Measurements from ENCODE around the gene P2RY12.

Gene P2RY12

DNA sequence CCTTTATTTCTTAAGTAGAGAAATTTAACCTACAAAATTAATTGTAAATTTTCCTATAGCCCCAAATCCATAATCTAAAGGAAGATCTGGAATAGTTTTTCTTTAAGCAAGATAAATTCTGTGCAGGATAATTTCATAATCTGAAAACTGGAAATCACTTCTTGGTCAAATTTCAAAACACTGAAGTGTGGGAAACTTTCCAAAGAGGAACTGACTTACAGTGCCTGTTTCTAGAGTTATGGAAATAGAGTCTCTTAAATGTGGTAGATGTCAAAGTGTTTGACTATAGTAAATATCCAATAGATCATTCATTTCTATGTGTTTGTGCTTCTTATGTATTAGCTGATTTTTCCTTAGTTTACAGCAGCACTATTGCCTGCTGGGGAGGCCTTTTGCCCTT is 53.7 kb downstream of the P2RY12 start:
- no peak for DNase-seq

DNA sequence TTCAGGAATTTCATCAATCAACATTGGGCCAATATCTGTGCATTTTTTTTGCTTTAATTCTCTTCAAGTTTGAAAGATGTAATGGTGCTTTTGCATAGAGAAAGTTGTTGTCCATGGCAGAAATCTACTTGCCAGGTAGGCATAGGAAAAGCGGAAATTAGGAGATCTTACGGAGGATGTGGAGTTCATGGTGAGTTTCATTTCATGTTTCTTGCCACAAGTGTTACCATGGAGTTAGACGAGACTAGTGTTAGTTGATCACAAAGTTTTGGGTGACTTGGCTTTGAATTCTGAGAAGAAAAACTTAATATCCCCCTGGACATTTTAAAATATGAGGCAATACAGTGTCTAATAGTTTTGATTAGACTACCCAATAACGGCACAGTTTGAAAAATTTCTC is 54.2 kb downstream of the P2RY12 start:
- DNase-seq, result no peak

DNA sequence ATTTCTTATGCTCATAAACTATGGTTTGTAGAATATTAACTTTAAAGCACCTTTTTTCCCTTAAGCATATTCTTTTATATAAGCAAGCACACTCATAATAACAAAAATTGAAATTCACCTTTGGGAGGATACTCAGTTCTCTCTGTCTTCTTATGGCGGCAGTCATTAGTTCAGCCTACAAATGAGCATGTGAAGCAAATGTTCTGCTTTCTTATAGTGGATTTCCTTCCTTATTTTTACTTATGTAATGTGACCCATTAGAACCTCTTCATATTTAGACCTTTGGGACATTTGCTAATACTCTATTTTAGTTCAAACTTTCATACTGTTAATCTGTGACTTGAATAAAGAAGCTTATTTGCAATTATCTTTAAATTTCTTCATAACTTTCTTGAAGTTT is 55.2 kb downstream of the P2RY12 start, which contains the start of gene P2RY13:
TSS of gene P2RY13 (minus strand) at position 187 of the 400 bp plus-strand sequence. CDS start at position 166, 21 bp downstream.
- DNase-seq, result no peak

DNA sequence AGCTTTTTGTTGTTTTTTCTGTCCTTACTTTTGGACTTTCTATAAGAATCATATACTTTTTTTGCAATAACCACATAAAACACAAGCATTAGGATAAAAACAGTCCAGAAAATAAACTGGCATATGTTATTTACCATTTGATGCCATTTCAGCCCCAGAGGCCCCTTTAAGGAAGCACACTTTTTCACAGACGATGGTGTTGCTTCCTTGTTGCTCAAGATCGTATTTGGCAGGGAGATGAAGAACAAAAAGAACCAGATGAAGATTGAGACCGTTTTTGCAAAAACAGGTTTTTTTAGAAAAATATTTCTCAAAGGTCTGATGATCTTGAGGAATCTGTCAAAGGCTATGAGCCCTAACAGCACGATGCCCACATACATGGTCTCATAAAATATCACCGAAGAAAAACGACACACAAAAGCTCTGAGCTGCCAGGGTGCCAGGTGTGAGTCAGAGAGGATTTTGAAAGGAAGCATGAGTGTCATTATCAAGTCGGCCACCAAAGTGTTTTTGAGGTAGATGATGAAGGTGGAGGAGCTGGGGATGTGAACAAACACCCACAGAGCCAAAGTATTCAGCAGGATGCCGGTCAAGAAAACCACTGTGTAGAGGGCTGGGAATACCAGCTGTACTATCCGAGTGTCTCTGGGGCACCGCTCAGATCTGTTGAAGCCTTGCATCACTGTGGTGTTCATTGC is 56.1 kb downstream of the P2RY12 start:
- no peak for DNase-seq

DNA sequence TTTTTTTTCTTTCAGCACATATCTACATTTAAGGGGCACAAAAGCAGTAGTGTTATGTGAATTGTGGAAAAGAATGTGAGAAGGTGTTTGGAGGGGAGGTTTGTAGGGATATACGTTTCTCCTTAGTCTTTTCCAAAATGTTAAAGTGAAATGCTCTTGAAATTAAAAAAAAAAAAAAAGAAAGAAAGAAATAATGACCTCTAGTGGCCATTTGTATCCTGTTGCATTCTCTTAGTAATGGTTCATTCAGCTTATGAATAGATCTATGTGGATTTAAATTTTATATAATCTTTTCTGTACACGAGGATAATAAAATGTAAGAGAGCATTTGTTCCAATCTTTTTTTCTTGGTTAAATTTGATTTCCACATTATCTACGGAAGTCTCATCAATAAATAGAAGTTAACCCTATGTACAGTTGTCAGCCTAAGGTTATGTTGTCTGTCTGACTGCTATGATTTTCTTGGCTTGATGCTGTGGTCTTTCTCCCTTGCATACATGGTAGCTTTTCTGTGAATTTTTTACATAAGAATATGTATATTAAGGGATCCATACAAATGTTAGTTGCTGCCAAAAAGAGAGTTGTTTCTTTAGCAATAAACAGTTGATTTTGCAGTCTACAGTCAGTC is 56.9 kb downstream of the P2RY12 start:
- DNase-seq, result peak; percentile 54

DNA sequence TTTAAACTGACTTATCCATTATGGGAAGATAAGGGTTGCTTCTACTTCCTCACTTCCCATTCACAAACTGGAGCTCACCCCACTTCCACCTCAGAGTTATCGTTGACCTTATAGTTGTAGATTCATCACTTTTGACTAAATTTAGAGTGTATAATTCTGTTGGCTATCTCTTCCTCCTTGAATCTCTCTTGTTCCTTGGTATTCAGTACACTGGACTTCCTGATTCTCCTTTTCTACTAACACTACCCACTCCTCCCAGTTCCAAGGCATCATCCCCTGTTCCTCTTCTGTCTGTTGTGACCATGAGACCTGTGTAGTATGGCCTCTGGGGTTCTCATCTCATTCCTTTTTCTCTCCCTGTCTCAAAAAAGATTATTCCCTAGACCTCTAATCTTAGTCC is 62.0 kb downstream of the P2RY12 start:
- DNase-seq, result no peak

DNA sequence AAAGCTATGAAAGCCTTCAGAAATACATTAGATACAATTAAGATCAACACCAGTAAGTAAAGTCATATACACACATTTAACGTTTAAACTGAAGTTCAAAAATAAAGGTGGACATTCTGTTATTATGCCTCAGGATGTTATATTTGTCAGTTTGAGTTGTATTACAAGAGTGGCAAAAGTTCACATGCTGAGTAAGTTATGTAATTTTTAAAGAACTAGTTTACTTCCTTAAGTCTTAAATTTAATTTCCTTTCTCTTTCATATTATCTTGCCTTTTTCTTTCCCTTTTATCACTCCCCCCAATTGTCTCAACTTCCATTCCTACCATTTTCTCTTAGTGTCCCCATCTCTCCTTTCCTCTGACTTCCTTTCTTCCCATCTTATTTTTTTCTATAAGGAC is 63.0 kb downstream of the P2RY12 start:
- DNase-seq, result no peak

DNA sequence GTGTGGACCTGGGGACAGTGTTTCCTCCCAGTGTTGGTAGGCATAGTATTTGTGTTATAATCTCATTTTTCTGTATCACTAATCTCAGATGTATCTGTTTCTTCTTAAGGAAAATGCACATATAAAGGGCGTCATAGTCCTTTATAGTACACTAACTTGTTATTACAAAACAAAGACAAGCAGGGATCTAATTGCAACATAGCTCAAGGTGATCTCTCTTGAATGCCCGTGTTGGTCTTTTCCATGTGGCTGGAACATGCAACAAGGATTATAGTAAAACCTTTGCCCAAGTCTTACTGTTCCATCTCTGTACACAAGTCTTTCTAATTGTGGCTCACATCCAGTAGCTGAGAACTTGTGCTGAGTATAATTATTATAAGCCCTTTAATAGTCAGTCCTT is 64.4 kb downstream of the P2RY12 start:
- no peak for DNase-seq

DNA sequence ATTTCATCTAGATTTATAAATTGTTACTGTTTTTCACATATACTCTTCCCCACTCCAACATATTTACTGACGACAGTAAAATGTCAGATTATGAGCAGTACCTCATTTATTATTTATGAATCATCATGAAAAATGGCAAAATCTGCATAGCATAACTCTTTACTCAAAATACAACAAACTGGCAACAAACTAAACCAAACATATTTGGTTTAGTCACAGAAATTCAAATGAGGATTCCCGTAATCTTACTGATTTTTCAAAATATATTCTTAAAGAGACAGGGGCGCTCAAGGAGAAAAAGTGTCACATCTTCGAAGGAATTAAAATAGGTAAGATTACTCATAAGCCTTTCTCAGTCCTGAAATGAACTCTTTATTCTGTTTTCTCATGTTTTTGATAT is 64.9 kb downstream of the P2RY12 start:
- no peak for DNase-seq

DNA sequence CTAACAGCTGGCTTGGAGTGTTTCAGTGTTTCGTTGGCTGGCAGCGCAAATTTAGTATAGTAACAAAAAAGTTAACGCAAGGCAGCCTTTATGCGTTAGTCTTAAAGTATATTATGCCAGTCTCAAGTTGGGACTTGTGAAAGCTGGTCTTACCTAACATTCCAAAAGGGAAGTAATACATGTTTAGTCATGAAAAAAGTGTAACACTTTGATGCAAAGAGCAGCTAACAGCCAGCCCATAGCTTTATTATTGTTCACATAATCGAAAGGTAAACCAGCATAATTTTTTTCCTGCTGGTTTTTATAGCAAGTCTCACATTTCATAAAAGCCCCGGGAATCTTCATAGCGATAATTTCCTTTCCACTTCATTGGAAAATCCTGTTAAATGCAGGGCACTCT is 65.6 kb downstream of the P2RY12 start:
- no peak for DNase-seq

DNA sequence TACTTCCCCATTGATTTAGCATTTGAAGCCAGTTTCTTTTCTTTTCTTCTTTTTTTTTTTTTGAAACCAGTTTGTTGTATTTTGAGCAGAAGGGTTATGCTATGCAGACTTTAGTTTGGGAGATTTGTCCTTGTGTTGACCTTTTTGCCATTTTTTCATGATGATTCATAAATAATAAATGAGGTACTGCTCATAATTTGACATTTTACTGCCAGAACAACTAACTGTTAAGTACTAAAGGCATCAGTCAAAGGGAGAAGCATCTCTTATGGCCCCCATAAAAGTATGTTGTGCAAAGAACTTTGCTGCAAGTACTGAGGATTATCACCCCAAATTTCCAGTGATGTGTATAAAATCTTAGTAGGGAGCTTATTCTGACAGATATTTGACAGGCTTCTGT is 66.2 kb downstream of the P2RY12 start:
- DNase-seq, result no peak

DNA sequence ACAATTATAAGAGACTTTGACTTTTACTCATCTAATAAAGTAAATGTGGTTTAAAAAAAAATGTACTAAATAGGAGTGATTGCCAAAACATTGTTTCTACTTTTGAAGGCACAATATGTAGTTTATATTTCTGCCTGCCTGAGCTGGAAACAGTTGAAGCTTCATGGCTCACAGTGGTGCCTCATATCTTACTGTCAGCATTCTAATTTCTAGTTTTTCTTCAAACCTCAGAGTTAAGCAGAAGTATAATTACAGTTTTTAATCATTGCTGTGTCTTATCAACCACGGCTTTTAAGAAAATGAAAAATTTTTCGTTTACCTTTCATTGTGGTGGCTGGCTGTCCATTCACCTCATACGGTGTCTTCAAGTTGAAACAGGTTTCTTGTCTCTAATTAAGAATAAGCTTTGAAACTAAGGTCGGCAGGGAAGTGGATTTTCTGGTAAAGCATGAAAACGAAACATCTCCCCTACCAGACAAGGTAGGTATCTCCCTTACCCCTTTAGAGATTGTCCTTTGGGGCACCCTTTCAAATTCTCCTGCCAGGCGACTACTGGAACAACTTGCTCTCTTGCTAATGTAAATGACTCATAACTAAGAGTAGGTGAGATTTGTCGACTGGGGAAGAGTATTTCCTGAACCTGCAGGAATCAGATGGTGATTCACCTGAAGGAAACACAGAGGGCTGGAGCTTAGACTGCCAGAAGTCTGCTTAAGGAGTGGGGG is 68.1 kb downstream of the P2RY12 start, which contains the start of gene GPR87:
TSS of gene GPR87 (minus strand) at position 554 of the 725 bp plus-strand sequence. CDS start 16,720 bp downstream, outside the sequence.
- no peak for DNase-seq

DNA sequence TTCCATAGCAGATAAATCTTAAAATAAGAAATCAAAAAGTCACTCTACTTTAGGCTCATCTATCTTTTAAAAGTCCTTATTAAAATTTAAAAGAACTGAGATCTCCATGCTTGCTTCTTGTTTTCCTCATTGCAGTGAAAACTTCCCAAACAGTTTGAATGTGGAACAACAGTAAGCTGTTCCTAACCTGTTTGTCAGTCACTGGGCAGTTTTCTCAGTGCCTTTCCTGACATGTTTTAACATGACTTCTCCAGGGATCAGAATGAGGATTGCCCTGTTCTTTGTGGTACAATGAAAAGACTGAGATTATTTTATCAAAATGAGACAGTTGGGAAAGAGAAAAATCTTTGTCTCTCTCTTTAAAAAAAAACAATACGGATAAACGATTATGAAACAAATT is 68.7 kb downstream of the P2RY12 start:
- no peak for DNase-seq

DNA sequence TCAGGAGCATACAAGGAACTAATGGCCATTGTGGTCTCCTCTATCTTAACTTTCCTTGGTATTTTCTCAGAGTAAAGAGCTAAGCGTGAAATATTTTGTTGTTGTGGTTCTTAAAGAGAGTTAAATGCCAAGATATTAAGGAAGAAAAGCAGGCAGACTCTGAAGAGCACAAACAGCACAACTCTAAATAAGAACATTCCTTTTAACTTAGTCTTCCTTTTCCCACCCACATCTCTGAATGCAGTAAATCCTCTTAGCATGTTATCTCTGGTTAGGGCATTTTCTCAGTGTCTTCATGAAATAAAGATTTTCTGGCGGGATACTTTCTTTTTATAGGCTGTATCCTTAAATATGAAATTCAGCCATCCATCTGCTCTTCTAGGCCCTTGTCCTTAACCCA is 69.4 kb downstream of the P2RY12 start:
- no peak for DNase-seq

DNA sequence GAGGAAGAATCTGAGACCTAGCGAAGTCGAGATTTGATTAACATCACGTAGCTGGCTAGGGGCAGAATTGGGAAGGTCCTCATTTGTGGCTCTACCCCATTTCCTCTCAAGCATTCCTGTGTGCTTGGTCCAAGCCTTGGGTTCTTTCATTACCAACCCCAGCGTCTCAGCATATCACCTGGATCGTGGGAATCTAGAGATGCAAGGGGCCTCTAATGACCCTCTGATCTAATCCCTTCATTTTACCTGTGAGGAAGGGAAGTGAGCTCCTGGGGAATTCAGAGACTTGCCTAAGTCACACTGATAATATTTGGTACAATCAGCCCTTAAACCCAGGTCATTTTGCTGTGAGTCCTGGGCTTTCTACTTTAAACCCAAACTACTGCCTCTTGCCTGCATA is 70.0 kb downstream of the P2RY12 start:
- DNase-seq, result no peak

DNA sequence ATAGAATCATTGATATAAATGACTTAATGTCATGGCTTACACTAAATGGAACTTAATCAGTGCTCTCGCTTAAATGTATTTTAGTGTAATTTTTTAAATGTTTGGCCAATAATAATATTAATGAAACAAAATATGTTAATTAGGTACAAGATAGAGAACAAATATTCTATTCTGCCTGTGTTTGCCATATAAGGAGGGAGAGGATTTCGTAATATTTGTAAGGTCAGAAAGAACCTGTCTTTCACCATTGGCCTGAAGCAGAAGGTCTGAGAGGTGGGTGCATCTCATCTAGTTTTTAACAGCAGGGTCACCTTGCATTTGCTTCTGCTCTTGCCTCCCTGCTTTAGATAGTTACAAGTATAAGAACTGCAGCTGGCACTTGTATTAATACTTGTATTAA is 70.4 kb downstream of the P2RY12 start:
- DNase-seq, result no peak

DNA sequence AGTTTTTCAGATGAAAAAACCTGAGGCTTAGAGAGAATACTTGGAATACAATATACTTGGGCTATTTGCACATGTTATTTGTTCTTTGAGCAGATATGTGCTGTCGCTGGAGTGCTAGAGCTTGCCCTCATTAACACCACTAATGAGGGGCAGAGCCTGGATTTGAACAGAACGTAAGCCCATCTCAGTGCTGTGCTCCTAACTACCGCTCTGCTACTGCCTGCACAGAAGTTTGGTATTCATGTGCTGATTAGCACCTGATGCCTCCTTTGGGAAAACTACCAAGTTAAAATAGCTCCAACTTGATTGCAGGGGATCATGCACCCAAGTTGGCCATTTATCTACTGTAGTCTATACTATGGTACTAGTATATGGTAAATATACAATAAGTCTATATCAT is 71.6 kb downstream of the P2RY12 start:
- no peak for DNase-seq

DNA sequence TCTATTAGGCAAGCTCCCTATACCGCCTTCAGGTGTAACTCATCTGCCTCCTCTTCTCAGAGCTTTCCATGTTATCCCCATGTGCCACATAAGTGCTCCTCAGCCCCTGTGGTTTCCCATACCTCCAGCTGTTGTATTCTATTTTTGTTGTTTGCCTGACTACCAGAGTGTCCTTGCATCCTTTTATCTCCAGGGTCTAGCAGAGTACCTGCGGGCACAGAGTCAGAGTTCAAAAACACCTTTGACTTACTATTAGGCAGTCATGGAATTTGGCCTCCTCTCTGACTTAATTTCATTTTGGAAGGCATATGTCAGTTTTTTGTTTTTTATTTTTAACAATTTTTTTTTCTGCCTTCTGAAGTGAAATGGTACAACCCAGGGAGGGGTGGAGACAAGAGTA is 75.0 kb downstream of the P2RY12 start:
- no peak for DNase-seq

DNA sequence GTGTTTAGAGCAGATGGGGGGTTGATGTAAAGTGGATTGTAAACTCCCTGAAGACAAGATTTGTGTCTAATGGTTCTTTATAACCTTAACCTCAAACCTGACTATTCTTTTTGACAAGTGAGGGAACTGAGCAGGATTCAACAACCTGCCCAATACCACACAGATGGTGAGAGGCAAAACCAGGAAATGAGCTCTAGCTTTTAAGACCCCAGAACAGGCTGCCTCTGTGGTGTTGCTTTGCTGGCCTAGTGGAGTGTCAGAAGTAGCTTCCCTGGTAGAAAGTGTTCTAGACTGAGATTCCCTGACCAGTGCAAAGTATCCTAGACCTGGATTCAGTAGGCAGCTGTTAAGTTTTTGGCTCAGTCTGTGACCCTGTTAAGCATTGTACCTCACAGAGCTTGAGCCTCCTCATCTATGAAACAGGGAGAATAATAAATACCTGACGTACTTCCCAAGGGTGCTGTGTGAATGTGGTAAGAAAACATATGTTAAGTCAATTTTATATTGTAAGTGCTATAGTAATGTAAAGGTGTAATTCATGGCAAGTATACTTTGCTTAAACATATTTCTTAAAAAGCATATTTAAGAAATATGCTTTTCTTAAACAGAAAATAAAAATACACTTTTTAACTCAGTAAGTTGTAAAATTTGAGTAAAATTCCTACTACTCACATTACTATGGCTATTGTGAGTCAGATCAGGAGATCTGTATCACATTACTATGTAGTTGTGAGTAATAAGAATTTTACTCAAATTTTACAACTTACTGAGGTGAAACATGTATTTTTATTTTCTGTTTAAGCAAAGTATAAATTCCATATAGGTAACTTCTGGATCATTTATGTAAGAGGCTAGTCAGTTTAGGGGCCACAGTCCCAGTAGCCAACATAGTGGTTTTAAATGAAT is 76.7 kb downstream of the P2RY12 start:
- DNase-seq, result no peak

DNA sequence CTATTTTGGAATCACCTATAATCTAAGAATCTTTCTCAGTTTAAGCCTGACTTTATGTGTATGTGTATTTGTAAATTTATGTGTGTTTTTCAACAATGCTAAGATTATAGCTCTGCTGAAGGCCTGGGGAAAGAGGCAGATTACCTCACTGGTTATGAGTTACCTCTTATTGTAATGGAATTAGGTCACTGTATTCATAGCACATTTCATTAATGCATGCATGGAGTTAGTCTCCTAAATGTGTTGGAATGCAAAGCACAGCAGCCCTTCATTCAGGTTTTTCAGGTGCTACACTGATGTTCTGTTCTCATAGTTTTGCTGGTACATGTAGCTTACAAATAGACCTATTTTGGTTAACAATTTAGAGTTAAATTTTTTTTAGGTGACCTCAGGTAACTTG is 77.4 kb downstream of the P2RY12 start:
- no peak for DNase-seq

DNA sequence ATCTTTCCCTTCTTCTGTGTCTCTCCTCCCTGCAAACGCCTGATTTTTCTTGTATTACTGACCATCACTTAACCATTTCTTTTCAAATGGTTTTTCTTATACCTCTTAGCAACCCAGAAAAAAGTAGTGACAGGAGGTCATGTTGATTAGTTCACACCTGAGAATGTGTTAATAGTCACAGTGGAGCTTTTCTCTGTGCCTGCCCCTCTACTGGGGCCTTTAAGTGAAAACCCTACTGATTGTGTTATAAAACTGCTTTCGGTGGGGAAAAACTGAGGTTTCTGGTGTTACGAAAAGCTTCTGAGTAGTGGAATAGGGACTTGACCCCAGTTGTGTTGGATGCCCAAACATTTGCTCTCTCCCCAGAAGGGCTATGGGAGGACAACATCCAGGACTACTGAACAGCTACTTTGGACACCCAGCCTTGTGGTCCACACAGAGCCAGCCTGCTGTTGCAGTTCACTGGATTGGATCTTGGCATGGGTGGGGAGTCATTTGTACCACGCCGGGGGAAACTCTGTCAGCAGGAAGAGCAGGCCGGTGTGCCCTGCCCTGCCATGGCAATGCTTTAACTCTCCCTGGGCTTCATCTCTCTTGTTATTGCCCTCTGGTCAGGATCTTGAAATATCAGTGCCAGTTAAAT is 78.3 kb downstream of the P2RY12 start:
- DNase-seq, result no peak

DNA sequence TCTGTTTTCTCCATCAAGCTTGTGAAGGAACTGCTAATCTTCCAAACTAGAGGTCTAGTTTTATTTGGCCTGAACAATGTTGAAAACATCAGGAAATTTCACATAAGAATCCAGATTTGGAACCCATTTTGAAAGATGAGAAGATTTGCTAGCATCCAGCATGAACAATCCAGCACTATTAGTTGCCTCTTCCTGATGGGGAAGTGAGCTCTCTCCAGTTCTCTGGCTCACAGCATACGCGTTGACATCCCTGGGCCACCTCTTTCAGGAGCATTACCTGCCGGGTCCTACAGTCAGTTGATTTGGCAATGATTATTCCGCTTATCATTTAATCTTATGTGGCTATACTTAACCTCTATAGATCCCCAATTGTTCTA is 78.8 kb downstream of the P2RY12 start:
- no peak for DNase-seq
